SK-N-MC (cell line): ENCODE measurements around the gene TUBA1A.

Experiments
- EZH2 ChIP-seq: fragments of 200-600 bp; sonication (generic); IDR thresholded peaks from one replicate; pipeline ENCODE4 v1.6.1; 2017; ENCODE audit warnings: antibody characterized with exemption
- FOXP2 ChIP-seq: optimal IDR thresholded peaks from 2 replicates; pipeline ENCODE3; 2011; ENCODE audit warnings: mild to moderate bottlenecking, moderate library complexity; ENCODE audit not compliant: insufficient read depth; ENCODE audit errors: extremely low read length, control extremely low read depth
- POLR2AphosphoS5 ChIP-seq: IDR thresholded peaks from 2 replicates; pipeline ENCODE4 v1.6.1; 2012; ENCODE audit warnings: mild to moderate bottlenecking, low read depth, low read length, borderline replicate concordance

DNA sequence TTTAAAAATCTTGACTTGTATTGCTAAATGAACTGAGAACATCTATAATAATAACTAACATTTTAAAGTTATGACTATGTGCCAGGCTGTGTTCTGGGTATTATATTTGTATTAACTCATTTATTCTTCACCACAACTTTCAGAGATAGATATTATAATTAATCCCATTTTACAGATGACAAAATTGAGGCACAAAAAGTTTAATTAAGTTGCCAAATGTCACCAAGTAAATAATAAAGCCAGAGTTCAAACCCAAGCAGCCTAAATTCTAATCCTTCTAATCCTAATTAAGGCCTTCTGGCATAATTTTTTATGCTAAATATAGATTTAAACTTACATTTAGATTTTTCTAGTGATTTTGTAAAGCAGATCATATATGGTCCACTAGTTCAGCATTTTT is 17.5 kb upstream of the TUBA1A start:
- no peak for TF ChIP-seq EZH2
- no peak for TF ChIP-seq POLR2AphosphoS5
- no peak for TF ChIP-seq FOXP2
